Choroid plexus epithelial cell (primary cell): Measurements from ENCODE around the gene ANKRD53.

ENCODE experiments used
- DNase-seq: peaks from one replicate; pipeline ENCODE4 v3.0.0-alpha.2; 2010; ENCODE audit warnings: low read depth
- H3K4me3 ChIP-seq: 2 replicates; pipeline ENCODE4 v1.5.1; 2011; ENCODE audit warnings: low read depth, mild to moderate bottlenecking, control low read depth, low read length, moderate library complexity
- TF ChIP-seq, protein P1 (sequence below): conservative IDR thresholded peaks from 2 replicates; pipeline ENCODE4 v1.5.1; 2011; ENCODE audit warnings: low read depth, mild to moderate bottlenecking, control low read depth, inconsistent platforms, low read length, moderate library complexity

Gene ANKRD53

DNA sequence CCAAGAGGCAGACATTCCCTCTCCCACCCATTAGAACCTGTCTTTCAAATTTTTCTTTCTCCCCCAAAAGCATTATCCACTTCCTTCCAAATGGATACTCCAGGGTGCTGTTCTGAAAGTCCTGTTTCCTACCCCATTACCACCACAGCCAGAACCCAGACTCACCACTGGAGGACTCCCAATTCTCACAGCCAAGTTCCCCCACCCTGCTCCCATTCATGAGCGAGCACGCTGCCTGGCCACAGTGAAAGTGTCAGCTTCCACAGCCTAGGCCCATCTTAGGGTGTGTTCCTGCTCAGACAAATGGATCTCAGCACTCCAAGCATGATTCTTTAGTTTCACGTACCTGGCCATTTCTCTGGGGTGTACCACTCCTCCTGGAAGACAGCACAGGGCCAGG, 3.8 kb upstream of the ANKRD53 start:
- DNase-seq = no peak
- TF ChIP-seq, protein P1, sequence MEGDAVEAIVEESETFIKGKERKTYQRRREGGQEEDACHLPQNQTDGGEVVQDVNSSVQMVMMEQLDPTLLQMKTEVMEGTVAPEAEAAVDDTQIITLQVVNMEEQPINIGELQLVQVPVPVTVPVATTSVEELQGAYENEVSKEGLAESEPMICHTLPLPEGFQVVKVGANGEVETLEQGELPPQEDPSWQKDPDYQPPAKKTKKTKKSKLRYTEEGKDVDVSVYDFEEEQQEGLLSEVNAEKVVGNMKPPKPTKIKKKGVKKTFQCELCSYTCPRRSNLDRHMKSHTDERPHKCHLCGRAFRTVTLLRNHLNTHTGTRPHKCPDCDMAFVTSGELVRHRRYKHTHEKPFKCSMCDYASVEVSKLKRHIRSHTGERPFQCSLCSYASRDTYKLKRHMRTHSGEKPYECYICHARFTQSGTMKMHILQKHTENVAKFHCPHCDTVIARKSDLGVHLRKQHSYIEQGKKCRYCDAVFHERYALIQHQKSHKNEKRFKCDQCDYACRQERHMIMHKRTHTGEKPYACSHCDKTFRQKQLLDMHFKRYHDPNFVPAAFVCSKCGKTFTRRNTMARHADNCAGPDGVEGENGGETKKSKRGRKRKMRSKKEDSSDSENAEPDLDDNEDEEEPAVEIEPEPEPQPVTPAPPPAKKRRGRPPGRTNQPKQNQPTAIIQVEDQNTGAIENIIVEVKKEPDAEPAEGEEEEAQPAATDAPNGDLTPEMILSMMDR = no peak

DNA sequence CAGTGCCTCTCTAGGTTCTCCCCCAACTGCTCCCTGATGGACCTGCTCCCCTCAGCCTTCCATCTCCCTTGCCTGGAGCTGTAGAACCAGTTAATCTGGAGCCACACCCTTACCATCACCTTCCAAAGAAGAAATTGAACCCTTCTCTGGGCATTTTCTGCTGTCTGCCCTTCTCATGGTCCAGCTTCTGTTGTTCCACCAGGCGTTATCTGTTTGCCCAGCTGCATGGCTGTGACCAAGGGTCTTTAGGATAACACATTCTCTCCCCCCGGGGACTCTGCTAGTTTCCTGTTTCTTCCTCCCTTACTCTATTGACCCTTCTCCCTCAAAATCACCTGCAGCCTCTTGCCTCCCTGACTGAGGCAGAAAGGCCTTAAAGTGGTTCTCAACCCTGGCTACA, 3.2 kb upstream of the ANKRD53 start:
- no peak for DNase-seq
- TF ChIP-seq, protein P1 = no peak
- H3K4me3 ChIP-seq = no peak overlapping the region

More for the DNA sequence above, 3.8 kb upstream of the ANKRD53 start:
- H3K4me3 ChIP-seq = no peak overlapping the region

DNA sequence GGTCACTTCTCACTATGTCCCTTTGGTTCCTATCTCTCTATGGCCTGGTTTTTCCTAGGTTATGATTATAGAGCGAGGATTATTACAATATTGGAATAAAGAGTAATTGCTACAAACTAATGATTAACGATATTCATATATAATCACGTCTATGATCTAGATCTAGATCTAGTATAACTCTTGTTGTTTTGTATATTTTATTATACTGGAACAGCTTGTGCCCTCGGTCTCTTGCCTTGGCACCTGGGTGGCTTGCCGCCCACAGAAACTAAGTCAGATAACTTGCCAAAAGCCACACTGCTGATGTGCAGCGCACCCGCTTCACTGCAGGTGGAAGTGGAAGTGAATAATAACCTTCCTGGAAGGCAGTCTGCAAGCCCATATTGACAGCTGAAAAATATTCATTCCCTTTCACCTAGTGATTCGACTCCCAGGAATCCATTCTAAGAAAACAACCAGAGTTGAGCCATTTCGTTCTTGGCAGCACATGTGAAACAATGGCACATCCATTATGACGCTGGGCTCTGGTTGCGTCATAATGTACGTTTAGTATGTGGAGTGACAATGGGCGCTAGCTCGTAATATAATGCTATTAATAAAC, 725 bp upstream of the ANKRD53 start:
- TF ChIP-seq, protein P1 = no peak
- H3K4me3 ChIP-seq = peak overlapping the region; percentile 66
- peak; percentile 83 for DNase-seq

DNA sequence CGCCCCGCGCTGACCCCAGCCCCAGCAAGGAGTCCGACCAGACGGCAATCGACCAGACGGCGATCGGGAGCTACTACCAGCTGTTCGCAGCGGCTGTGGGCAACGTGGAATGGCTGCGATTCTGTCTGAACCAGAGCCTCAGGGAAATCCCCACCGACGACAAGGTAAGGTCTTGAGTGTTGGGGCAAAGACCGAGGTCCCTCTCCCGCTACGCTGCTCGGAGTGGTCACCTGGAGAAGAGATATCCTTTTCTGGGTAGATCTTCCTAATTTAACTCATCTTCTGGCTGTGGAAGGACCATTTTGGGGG, 704 bp downstream of the ANKRD53 start:
- DNase-seq = peak; percentile 41
- H3K4me3 ChIP-seq = peak overlapping the region; percentile 65
- TF ChIP-seq, protein P1 = no peak

DNA sequence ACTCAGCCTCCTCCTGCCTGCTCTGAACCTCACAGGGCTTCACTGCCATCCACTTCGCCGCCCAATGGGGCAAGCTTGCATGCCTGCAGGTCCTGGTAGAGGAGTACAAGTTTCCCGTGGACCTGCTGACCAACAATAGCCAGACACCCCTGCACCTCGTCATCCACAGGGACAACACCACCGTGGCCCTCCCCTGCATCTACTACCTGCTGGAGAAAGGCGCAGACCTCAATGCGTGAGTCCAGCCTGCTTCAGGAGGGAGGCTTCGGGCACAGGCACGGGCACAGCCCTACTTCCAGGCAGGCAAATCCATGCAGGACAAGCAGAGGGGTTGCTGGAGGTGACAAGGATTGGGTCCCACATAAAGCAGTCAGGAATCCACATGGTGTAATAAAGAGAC, 1.2 kb downstream of the ANKRD53 start:
- TF ChIP-seq, protein P1 = no peak
- no peak overlapping the region for H3K4me3 ChIP-seq
- DNase-seq = no peak

DNA sequence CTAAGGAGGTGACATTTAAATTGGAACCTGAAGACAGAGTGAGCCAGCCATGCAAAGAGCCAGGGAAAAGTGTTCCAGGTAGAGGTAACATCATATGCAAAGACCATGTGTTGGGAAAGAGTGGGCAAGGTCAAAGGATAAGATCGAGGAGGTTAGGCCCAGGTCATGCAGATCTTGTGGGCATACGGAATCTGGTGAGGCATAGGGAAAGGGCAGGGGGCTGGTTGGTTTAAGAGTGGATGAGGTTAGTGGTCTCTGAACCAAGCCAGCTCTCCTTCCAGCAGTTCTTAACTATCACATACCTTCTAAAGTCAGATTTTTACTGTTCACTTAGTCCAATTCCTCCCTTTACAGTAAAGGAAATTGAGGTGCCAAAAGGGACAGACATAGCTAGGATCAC, 3.0 kb downstream of the ANKRD53 start:
- no peak overlapping the region for H3K4me3 ChIP-seq

More for the DNA sequence above, 3.0 kb downstream of the ANKRD53 start:
- no peak for DNase-seq
- TF ChIP-seq, protein P1 = no peak
